Neural progenitor cell (in vitro differentiated cells): ENCODE measurements around the gene MUC6. TPM values are rescaled to one million over a fixed set of nuclear protein-coding genes. Genes with fewer than 3 reads are reported as not detected.

Experiments
- DNase-seq: peaks from one replicate; pipeline ENCODE4 v3.0.0-alpha.2; 2016; ENCODE audit warnings: low spot score
- H2AFZ ChIP-seq: fragments of 200-600 bp; sonication (generic); replicated peaks from 2 replicates; pipeline ENCODE4 v1.6.1; 2016; ENCODE audit warnings: antibody characterized with exemption
- H3F3A ChIP-seq: fragments of 200-600 bp; sonication (generic); 2 replicates; pipeline ENCODE4 v1.6.1; 2016; ENCODE audit warnings: antibody characterized with exemption, low read depth
- H3K27ac ChIP-seq: fragments of 200-600 bp; sonication (generic); 2 replicates; pipeline ENCODE4 v1.5.1; 2016; ENCODE audit warnings: mild to moderate bottlenecking
- H3K27me3 ChIP-seq: fragments of 200-600 bp; sonication (generic); 2 replicates; pipeline ENCODE4 v1.6.1; 2016; ENCODE audit warnings: mild to moderate bottlenecking, moderate library complexity
- H3K36me3 ChIP-seq: fragments of 200-600 bp; sonication (generic); 2 replicates; pipeline ENCODE4 v1.5.1; 2016
- H3K4me1 ChIP-seq: fragments of 200-600 bp; sonication (generic); 2 replicates; pipeline ENCODE4 v1.6.1; 2016; ENCODE audit warnings: mixed run types
- H3K4me2 ChIP-seq: fragments of 200-600 bp; sonication (generic); 2 replicates; pipeline ENCODE4 v1.6.1; 2016
- H3K4me3 ChIP-seq: fragments of 200-600 bp; sonication (generic); 2 replicates; pipeline ENCODE4 v1.5.1; 2016
- H3K79me2 ChIP-seq: fragments of 200-600 bp; sonication (generic); 2 replicates; pipeline ENCODE4 v1.6.1; 2016; ENCODE audit warnings: low read depth
- H3K9ac ChIP-seq: fragments of 200-600 bp; sonication (generic); 2 replicates; pipeline ENCODE4 v1.6.1; 2016
- H3K9me3 ChIP-seq: fragments of 200-600 bp; sonication (generic); 2 replicates; pipeline ENCODE4 v1.5.1; 2016; ENCODE audit warnings: low read depth
- H4K20me1 ChIP-seq: fragments of 200-600 bp; sonication (generic); 2 replicates; pipeline ENCODE4 v1.6.1; 2016; ENCODE audit warnings: low read depth
- H3K27ac Mint-ChIP-seq: 3 replicates; pipeline ENCODE4 v1.8.0; 2021; ENCODE audit warnings: mixed read lengths
- H3K27me3 Mint-ChIP-seq: 2 replicates; pipeline ENCODE4 v1.8.0; 2022; ENCODE audit warnings: low read depth, mild to moderate bottlenecking, inconsistent platforms, moderate library complexity, mixed read lengths; ENCODE audit not compliant: insufficient read depth
- H3K36me3 Mint-ChIP-seq: 3 replicates; pipeline ENCODE4 v1.8.0; 2021; ENCODE audit warnings: mixed read lengths
- H3K4me1 Mint-ChIP-seq: 3 replicates; pipeline ENCODE4 v1.8.0; 2021; ENCODE audit warnings: mixed read lengths
- H3K4me3 Mint-ChIP-seq: 3 replicates; pipeline ENCODE4 v1.8.0; 2021; ENCODE audit warnings: mild to moderate bottlenecking, moderate library complexity, mixed read lengths
- H3K9me3 Mint-ChIP-seq: 3 replicates; pipeline ENCODE4 v1.8.0; 2020; ENCODE audit warnings: mixed read lengths
- CTCF ChIP-seq: fragments of 200-600 bp; sonication (generic); IDR thresholded peaks from 2 replicates; pipeline ENCODE4 v1.5.1; 2017; ENCODE audit warnings: antibody characterized with exemption, mild to moderate bottlenecking
- EZH2 ChIP-seq: fragments of 200-600 bp; sonication (generic); IDR thresholded peaks from 2 replicates; pipeline ENCODE4 v1.6.1; 2017; ENCODE audit warnings: antibody characterized with exemption, mild to moderate bottlenecking, moderate library complexity
- EZH2phosphoT487 ChIP-seq: fragments of 200-600 bp; sonication (generic); IDR thresholded peaks from 2 replicates; pipeline ENCODE4 v1.6.1; 2017; ENCODE audit warnings: antibody characterized with exemption
- total RNA-seq: library from RNA; depleted of rRNA; stranded (reverse); fragments of >200 nt; gene quantifications from 2 replicates; pipeline ENCODE4 v1.2.3, GENCODE V29; 2015; ENCODE audit warnings: low replicate concordance

MUC6 gene
- total RNA-seq, 1 donor from 2014 or later, result not detected

GRCh38 chr11:1055109-1055703 is 18.7 kb upstream of the MUC6 start:
- no peak overlapping the region for H3K4me2 ChIP-seq
- peaks cover 5% of the 10 kb centered on the region for H3K27me3 Mint-ChIP-seq
- peaks cover under 1% of the 10 kb centered on the region for H3K4me1 Mint-ChIP-seq
- H3F3A ChIP-seq, result no peaks in the 10 kb centered on the region
- no peak overlapping the region for H3K9ac ChIP-seq
- H3K9me3 Mint-ChIP-seq, result no peaks in the 10 kb centered on the region
- no peak overlapping the region for H3K4me3 ChIP-seq
- H3K36me3 ChIP-seq, result no peaks in the 10 kb centered on the region
- no peak overlapping the region for H3K27ac ChIP-seq
- no peak overlapping the region for H2AFZ ChIP-seq
- no peak for DNase-seq
- H3K4me1 ChIP-seq, result peaks cover 8% of the 10 kb centered on the region
- H3K36me3 Mint-ChIP-seq, result no peaks in the 10 kb centered on the region
- H3K79me2 ChIP-seq, result no peaks in the 10 kb centered on the region
- no peak overlapping the region for H3K4me3 Mint-ChIP-seq
- no peak for TF ChIP-seq EZH2
- no peak for TF ChIP-seq EZH2phosphoT487
- TF ChIP-seq CTCF, result no peak
- no peaks in the 10 kb centered on the region for H3K9me3 ChIP-seq
- H3K27ac Mint-ChIP-seq, result no peak overlapping the region
- no peaks in the 10 kb centered on the region for H3K27me3 ChIP-seq
- no peaks in the 10 kb centered on the region for H4K20me1 ChIP-seq

GRCh38 chr11:1054143-1055108 is 17.9 kb upstream of the MUC6 start:
- no peaks in the 10 kb centered on the region for H3K9me3 ChIP-seq
- no peaks in the 10 kb centered on the region for H3K27me3 ChIP-seq
- H3K36me3 ChIP-seq, result no peaks in the 10 kb centered on the region
- no peak overlapping the region for H2AFZ ChIP-seq
- no peaks in the 10 kb centered on the region for H3F3A ChIP-seq
- Mint-ChIP-seq H3K36me3 (no peaks in the 10 kb centered on the region), H3K4me3 (no peak overlapping the region), H3K27ac (no peak overlapping the region), H3K27me3 (peaks cover 5% of the 10 kb centered on the region), H3K9me3 (no peaks in the 10 kb centered on the region), H3K4me1 (no peaks in the 10 kb centered on the region)
- TF ChIP-seq CTCF, result no peak
- no peaks in the 10 kb centered on the region for H4K20me1 ChIP-seq
- DNase-seq, result no peak
- H3K4me2 ChIP-seq, result no peak overlapping the region
- H3K4me1 ChIP-seq, result peaks cover 8% of the 10 kb centered on the region
- no peak overlapping the region for H3K9ac ChIP-seq
- H3K27ac ChIP-seq, result no peak overlapping the region
- no peak overlapping the region for H3K4me3 ChIP-seq
- H3K79me2 ChIP-seq, result no peaks in the 10 kb centered on the region

- Histone ChIP-seq H3K4me3 (no peak overlapping the region), H3K36me3 (no peaks in the 10 kb centered on the region), H2AFZ (no peak overlapping the region), H3K27ac (no peak overlapping the region), H3K9ac (no peak overlapping the region), H3K27me3 (no peaks in the 10 kb centered on the region), H3K9me3 (no peaks in the 10 kb centered on the region), H3K79me2 (no peaks in the 10 kb centered on the region), H4K20me1 (no peaks in the 10 kb centered on the region), H3K4me1 (peaks cover 8% of the 10 kb centered on the region), H3K4me2 (no peak overlapping the region), H3F3A (no peaks in the 10 kb centered on the region)
- Mint-ChIP-seq H3K4me3 (no peak overlapping the region), H3K4me1 (no peaks in the 10 kb centered on the region), H3K9me3 (no peaks in the 10 kb centered on the region), H3K36me3 (no peaks in the 10 kb centered on the region), H3K27ac (no peak overlapping the region), H3K27me3 (peaks cover 7% of the 10 kb centered on the region)
- no peak for DNase-seq
- no peak for TF ChIP-seq CTCF
- no peak for TF ChIP-seq EZH2phosphoT487
- no peak for TF ChIP-seq EZH2
Measured at GRCh38 chr11:1053121-1053901, 16.8 kb upstream of the MUC6 start.
